ENCODE data around the gene PLPP3. TPM values are rescaled to one million over a fixed set of nuclear protein-coding genes. Genes with fewer than 3 reads are reported as not detected.
A peak's percentile ranks its signal among the peaks of the same experiment; 100 is the strongest.

The PLPP3 gene
- total RNA-seq, 6 donors from 2014 or later: 30.7 to 117 (median 55.5) TPM

- H3K4me1 ChIP-seq: peaks cover 27 to 44% (median 36%) of the 10 kb centered on the region in 4 donors
- no peak for DNase-seq
- no peak for ATAC-seq (ENCODE audit: low FRiP score in 2 of 2)
These were observed 29.1 kb downstream of the PLPP3 start for GRCh38 chr1:56550138-56550858.

GRCh38 chr1:56548571-56548970, 30.8 kb downstream of the PLPP3 start:
- H3K36me3 ChIP-seq: no peaks in the 10 kb centered on the region
- peak overlapping the region in 2 of 4 donors; percentile 5 to 32 for H3K27ac ChIP-seq
- H3K27me3 ChIP-seq: no peaks in the 10 kb centered on the region
- no peak overlapping the region for H3K4me3 ChIP-seq
- DNase-seq (no peak), ATAC-seq (ENCODE audit: low FRiP score in 2 of 2) (no peak)
- TF ChIP-seq EP300 (IDR thresholded peaks at IDR 0.05) (no peak), POLR2AphosphoS5 (IDR thresholded peaks at IDR 0.05) (no peak), POLR2A (IDR thresholded peaks at IDR 0.05) (no peak), CTCF (IDR thresholded peaks at IDR 0.05) (no peak)
- H3K9me3 ChIP-seq: no peaks in the 10 kb centered on the region
- H3K4me1 ChIP-seq: peaks cover 27 to 39% (median 36%) of the 10 kb centered on the region in 4 donors

More at GRCh38 chr1:56550138-56550858, 29.1 kb downstream of the PLPP3 start:
- TF ChIP-seq CTCF (IDR thresholded peaks at IDR 0.05) (no peak), POLR2AphosphoS5 (IDR thresholded peaks at IDR 0.05) (no peak), POLR2A (IDR thresholded peaks at IDR 0.05) (no peak), EP300 (IDR thresholded peaks at IDR 0.05) (no peak)
- Histone ChIP-seq H3K27ac (peak overlapping the region in 3 of 4 donors; percentile 2 to 50 (median 43)), H3K36me3 (no peaks in the 10 kb centered on the region), H3K27me3 (no peaks in the 10 kb centered on the region), H3K4me3 (no peak overlapping the region), H3K9me3 (no peaks in the 10 kb centered on the region)
- WGBS, 2 donors: 63 to 77% methylated on average over 5 of the region's 5 CpGs

GRCh38 chr1:56547977-56548376, 31.4 kb downstream of the PLPP3 start:
- TF ChIP-seq POLR2AphosphoS5 (IDR thresholded peaks at IDR 0.05) (no peak), CTCF (IDR thresholded peaks at IDR 0.05) (no peak), POLR2A (IDR thresholded peaks at IDR 0.05) (no peak), EP300 (IDR thresholded peaks at IDR 0.05) (no peak)
- Histone ChIP-seq H3K27ac (peak overlapping the region in 2 of 4 donors; percentile 5 to 32), H3K36me3 (no peaks in the 10 kb centered on the region), H3K9me3 (no peaks in the 10 kb centered on the region), H3K4me3 (no peak overlapping the region), H3K4me1 (peaks cover 27 to 39% (median 34%) of the 10 kb centered on the region in 4 donors), H3K27me3 (no peaks in the 10 kb centered on the region)
- peak in 1 of 2 donors; percentile 58 for DNase-seq
- 43 to 50% methylated on average over 2 of the region's 2 CpGs for WGBS, 2 donors
- ATAC-seq (ENCODE audit: low FRiP score in 2 of 2): no peak

GRCh38 chr1:56547473-56547872, 31.9 kb downstream of the PLPP3 start:
- 69 to 71% methylated on average over 1 of the region's 1 CpG for WGBS, 2 donors

More at GRCh38 chr1:56547473-56547872, 31.9 kb downstream of the PLPP3 start:
- Histone ChIP-seq H3K4me3 (no peak overlapping the region), H3K9me3 (no peaks in the 10 kb centered on the region), H3K27ac (peak overlapping the region in 1 of 4 donors; percentile 32), H3K27me3 (no peaks in the 10 kb centered on the region), H3K36me3 (no peaks in the 10 kb centered on the region), H3K4me1 (peaks cover 27 to 39% (median 34%) of the 10 kb centered on the region in 4 donors)
- DNase-seq (no peak), ATAC-seq (ENCODE audit: low FRiP score in 2 of 2) (no peak)
- TF ChIP-seq POLR2AphosphoS5 (IDR thresholded peaks at IDR 0.05): no peak
- no peak for TF ChIP-seq CTCF (IDR thresholded peaks at IDR 0.05)
- no peak for TF ChIP-seq POLR2A (IDR thresholded peaks at IDR 0.05)
- no peak for TF ChIP-seq EP300 (IDR thresholded peaks at IDR 0.05)
